HFF-Myc (cell line): ENCODE results near the gene LACTBL1.
A peak's percentile ranks its signal among the peaks of the same experiment; 100 is the strongest.

Experiments used
- DNase-seq: peaks from one replicate; pipeline ENCODE4 v3.0.0-alpha.2; 2011; ENCODE audit warnings: low read depth; ENCODE audit errors: extremely low read depth
- H3K4me3 ChIP-seq: replicated peaks from 2 replicates; pipeline ENCODE4 v1.5.1; 2011; ENCODE audit warnings: low read depth, mild to moderate bottlenecking, control low read depth, low read length
- TF ChIP-seq, protein P1 (sequence below): IDR thresholded peaks from 2 replicates; pipeline ENCODE4 v1.5.1; 2012; ENCODE audit warnings: mild to moderate bottlenecking, low read depth, low read length, control low read depth; ENCODE audit errors: missing control alignments

LACTBL1 gene

DNA sequence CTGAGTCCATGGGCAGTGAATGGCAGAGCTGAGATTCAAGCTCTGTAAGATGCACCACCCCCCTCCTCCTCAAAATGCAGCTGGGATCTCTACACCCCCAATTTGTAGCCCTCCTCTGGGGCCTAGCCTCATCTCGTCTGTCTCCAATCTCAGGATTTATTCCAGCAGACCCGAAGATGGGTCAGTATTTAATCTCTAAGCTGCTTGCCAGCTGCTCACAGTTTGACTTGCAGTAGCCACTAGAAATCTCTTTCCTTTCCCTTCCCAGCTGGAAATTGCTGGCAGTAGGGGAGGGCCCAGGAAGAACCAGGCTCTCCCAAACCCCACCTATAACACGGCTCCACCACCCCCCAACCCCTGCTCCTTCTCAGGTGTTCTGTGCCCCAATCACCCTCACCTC lies 1.5 kb downstream of the LACTBL1 start:
- no peak overlapping the region for H3K4me3 ChIP-seq
- DNase-seq, result no peak
- TF ChIP-seq, protein P1, sequence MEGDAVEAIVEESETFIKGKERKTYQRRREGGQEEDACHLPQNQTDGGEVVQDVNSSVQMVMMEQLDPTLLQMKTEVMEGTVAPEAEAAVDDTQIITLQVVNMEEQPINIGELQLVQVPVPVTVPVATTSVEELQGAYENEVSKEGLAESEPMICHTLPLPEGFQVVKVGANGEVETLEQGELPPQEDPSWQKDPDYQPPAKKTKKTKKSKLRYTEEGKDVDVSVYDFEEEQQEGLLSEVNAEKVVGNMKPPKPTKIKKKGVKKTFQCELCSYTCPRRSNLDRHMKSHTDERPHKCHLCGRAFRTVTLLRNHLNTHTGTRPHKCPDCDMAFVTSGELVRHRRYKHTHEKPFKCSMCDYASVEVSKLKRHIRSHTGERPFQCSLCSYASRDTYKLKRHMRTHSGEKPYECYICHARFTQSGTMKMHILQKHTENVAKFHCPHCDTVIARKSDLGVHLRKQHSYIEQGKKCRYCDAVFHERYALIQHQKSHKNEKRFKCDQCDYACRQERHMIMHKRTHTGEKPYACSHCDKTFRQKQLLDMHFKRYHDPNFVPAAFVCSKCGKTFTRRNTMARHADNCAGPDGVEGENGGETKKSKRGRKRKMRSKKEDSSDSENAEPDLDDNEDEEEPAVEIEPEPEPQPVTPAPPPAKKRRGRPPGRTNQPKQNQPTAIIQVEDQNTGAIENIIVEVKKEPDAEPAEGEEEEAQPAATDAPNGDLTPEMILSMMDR, result no peak

DNA sequence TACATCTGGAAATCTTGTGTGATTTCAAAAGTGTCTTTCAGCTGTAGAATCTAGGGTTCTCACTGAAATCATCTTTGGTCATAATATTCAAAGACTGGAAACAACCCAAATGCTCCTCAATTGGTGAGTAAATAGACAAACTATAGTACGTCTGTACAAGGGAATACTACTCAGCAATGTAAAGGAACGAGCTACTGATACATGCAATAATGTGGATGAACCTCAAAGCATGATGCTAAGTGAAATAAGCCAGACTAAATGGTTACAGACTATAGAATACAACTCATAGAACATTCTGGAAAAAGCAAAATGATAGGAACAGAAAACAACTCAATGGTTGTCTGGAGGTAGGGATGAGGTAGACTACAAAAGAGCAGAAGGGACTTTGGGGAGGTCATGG lies 2.6 kb downstream of the LACTBL1 start:
- TF ChIP-seq, protein P1, result no peak
- H3K4me3 ChIP-seq, result no peak overlapping the region
- no peak for DNase-seq

DNA sequence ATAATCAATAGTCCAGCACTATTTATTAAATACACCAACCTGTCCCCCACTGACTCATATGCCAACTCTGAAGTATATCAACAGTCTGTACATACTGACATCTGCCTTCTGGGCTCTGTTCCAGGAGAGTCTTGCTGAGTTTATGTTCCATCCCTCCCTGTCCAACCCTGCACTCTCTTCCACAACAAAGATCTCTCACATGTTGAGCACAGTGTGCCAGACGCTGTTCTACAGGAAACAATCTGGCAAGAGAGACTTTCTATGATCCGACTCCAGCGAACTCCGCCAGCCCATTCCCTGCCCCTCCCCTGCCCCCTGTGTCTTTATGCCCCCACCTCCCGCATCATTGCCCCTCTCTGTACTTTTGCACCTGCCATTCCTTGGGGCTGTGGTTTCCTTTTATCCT lies 3.4 kb downstream of the LACTBL1 start:
- no peak overlapping the region for H3K4me3 ChIP-seq
- DNase-seq, result peak; percentile 61
- TF ChIP-seq, protein P1, result no peak

DNA sequence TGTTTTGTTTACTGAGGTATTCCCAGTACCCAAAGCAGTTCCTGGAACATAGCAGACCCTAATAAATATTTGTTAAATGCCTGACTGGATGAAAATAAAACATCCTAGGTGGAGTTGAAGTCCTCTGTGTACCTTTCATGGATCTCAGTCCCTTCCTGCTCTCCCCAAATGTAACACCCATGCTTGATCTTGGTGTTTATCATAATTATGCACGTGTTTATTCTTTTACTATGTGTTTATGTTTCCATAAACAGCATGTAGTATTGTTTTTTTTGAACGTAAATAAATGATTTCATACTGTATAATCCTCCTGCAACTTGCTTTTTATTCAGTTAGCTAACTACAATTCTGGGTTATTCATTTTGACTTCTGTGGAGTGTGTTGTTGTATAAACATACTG lies 4.8 kb downstream of the LACTBL1 start:
- no peak overlapping the region for H3K4me3 ChIP-seq
- TF ChIP-seq, protein P1, result no peak
- DNase-seq, result no peak

DNA sequence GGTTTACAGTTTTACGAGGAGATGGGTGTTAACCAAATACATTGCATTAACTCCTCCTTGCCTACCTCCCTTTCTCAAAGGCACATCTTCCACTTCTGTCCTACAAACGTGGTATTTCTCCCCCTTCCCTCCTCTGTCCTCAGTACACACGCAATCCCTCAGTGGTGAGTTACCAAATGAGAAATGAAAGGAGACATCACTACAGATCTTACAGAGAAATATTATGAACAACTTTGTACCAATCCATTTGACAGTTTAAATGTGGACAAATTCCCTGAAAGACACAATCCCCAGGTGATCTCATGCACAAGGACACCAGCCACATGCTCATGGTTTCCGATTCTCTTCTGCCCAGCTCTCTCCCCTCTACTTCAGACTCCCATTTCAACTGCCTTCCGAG lies 6.4 kb downstream of the LACTBL1 start:
- no peak overlapping the region for H3K4me3 ChIP-seq
- no peak for DNase-seq
- TF ChIP-seq, protein P1, result no peak

DNA sequence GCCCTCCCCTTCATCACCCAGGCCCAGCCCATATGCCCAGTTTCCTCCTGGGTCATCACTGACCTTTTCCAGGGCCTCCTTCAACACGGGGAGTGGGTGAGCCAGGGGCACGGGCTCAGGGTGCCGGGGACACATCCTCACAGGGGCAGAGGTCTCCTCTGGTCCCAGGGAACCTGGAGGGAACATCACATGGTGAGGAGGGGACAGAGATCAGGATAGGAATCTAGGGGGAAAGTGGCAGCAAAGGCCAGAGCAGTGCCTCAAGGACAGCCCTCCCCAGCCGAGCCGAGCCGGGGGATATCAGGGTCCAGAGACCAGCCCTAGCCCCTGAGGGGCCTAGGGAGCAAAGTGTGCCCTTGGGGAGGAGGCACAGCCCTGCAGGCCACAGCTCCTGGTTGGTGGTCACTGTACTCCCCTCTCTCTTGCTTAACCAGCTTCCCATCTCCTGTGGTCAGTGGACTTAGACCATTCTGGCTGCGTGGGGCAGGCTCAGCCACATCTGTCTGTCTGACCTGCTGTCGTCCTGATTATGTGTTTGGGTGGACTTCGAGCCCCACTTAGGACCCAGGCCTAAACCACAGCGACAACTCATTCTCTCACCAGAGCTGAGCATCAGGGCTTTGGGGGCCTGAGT lies 9.5 kb downstream of the LACTBL1 start:
- no peak for DNase-seq
- H3K4me3 ChIP-seq, result no peak overlapping the region
- TF ChIP-seq, protein P1, result no peak

DNA sequence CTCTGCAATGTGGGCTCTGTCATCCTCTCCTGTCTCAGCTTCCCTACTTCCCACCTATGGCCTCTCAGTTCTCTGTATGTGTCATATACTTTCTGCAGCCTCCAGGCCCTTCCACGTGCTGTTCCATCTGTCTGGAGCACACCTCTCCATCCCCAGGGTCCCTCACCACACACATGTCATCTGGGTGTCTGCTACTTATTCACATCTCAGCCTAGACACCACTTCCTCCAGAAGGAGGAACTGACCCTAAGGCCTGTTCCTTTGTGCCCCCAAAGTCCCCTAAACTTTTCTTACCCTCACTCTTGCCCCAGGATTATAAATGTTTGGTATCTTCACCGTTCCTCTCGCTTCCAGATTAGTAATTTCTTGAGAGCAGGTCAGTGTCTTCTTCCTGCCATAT lies 10.1 kb downstream of the LACTBL1 start:
- no peak overlapping the region for H3K4me3 ChIP-seq
- no peak for DNase-seq
- TF ChIP-seq, protein P1, result no peak
